ENCODE results near the gene CHAF1A. TPM values are rescaled to one million over a fixed set of nuclear protein-coding genes. Genes with fewer than 3 reads are reported as not detected.
A peak's percentile ranks its signal among the peaks of the same experiment; 100 is the strongest.

CHAF1A gene
- total RNA-seq, 1 donor from 2014 or later: 48.2 TPM

GRCh38 chr19:4357921-4358326, 44.5 kb upstream of the CHAF1A start:
- DNase-seq (ENCODE audit: low spot score, unreplicated experiment): no peak
- no peaks in the 10 kb centered on the region for H3K9me3 Mint-ChIP-seq (ENCODE audit: low read depth)
- H3K27me3 Mint-ChIP-seq: no peaks in the 10 kb centered on the region
- peaks cover 4% of the 10 kb centered on the region for H3K36me3 Mint-ChIP-seq (ENCODE audit: insufficient read depth)
- no peak overlapping the region for H3K27ac Mint-ChIP-seq
- no peak overlapping the region for H3K4me3 Mint-ChIP-seq (ENCODE audit: low read depth)
- no peak for TF ChIP-seq CTCF (IDR thresholded peaks at IDR 0.05; ENCODE audit: unreplicated experiment)
- peaks cover 1% of the 10 kb centered on the region for H3K4me1 Mint-ChIP-seq (ENCODE audit: low read depth)

GRCh38 chr19:4358709-4359626, 43.5 kb upstream of the CHAF1A start:
- H3K9me3 Mint-ChIP-seq (ENCODE audit: low read depth): no peaks in the 10 kb centered on the region
- H3K27ac Mint-ChIP-seq: no peak overlapping the region
- TF ChIP-seq CTCF (IDR thresholded peaks at IDR 0.05; ENCODE audit: unreplicated experiment): no peak
- H3K27me3 Mint-ChIP-seq: no peaks in the 10 kb centered on the region
- peaks cover 4% of the 10 kb centered on the region for H3K36me3 Mint-ChIP-seq (ENCODE audit: insufficient read depth)
- no peak for DNase-seq (ENCODE audit: low spot score, unreplicated experiment)
- H3K4me1 Mint-ChIP-seq (ENCODE audit: low read depth): peaks cover 1% of the 10 kb centered on the region
- no peak overlapping the region for H3K4me3 Mint-ChIP-seq (ENCODE audit: low read depth)

- no peak overlapping the region for H3K4me3 Mint-ChIP-seq (ENCODE audit: low read depth)
- TF ChIP-seq CTCF (IDR thresholded peaks at IDR 0.05; ENCODE audit: unreplicated experiment): no peak
- H3K4me1 Mint-ChIP-seq (ENCODE audit: low read depth): peaks cover 1% of the 10 kb centered on the region
- H3K9me3 Mint-ChIP-seq (ENCODE audit: low read depth): no peaks in the 10 kb centered on the region
- no peak overlapping the region for H3K27ac Mint-ChIP-seq
- H3K36me3 Mint-ChIP-seq (ENCODE audit: insufficient read depth): peaks cover 4% of the 10 kb centered on the region
- no peaks in the 10 kb centered on the region for H3K27me3 Mint-ChIP-seq
- no peak for DNase-seq (ENCODE audit: low spot score, unreplicated experiment)
These were observed 42.8 kb upstream of the CHAF1A start for GRCh38 chr19:4359627-4360000.

GRCh38 chr19:4360081-4360569, 42.3 kb upstream of the CHAF1A start:
- peaks cover 4% of the 10 kb centered on the region for H3K36me3 Mint-ChIP-seq (ENCODE audit: insufficient read depth)
- H3K4me1 Mint-ChIP-seq (ENCODE audit: low read depth): peaks cover 1% of the 10 kb centered on the region
- TF ChIP-seq CTCF (IDR thresholded peaks at IDR 0.05; ENCODE audit: unreplicated experiment): no peak
- DNase-seq (ENCODE audit: low spot score, unreplicated experiment): no peak
- no peaks in the 10 kb centered on the region for H3K9me3 Mint-ChIP-seq (ENCODE audit: low read depth)
- H3K27me3 Mint-ChIP-seq: no peaks in the 10 kb centered on the region
- peak overlapping the region; percentile 90 for H3K27ac Mint-ChIP-seq
- H3K4me3 Mint-ChIP-seq (ENCODE audit: low read depth): no peak overlapping the region

GRCh38 chr19:4360641-4361151, 41.7 kb upstream of the CHAF1A start:
- no peak for TF ChIP-seq CTCF (IDR thresholded peaks at IDR 0.05; ENCODE audit: unreplicated experiment)
- peaks cover 1% of the 10 kb centered on the region for H3K4me1 Mint-ChIP-seq (ENCODE audit: low read depth)
- peak overlapping the region; percentile 90 for H3K27ac Mint-ChIP-seq
- no peaks in the 10 kb centered on the region for H3K27me3 Mint-ChIP-seq
- H3K36me3 Mint-ChIP-seq (ENCODE audit: insufficient read depth): peaks cover 4% of the 10 kb centered on the region
- no peak for DNase-seq (ENCODE audit: low spot score, unreplicated experiment)
- H3K9me3 Mint-ChIP-seq (ENCODE audit: low read depth): no peaks in the 10 kb centered on the region
- no peak overlapping the region for H3K4me3 Mint-ChIP-seq (ENCODE audit: low read depth)

Measured in progenitor cell of endocrine pancreas (in vitro differentiated cells).